HG03521 (cell line): ENCODE data around the gene FKBP7.
"Not testable (repeated sequence)": the region's sequence is repeated elsewhere in the genome, so short reads cannot be mapped to it uniquely, and the experiment has no call there.

Experiments
- ATAC-seq: cut with Tn5 transposase; IDR thresholded peaks from one replicate; pipeline ENCODE4 v1.9.1; 2021; ENCODE audit warnings: mild to moderate bottlenecking, moderate library complexity; ENCODE audit not compliant: unreplicated experiment

Gene FKBP7

GRCh38 chr2:178491612-178492011 is 13.2 kb upstream of the FKBP7 start:
- no peak for ATAC-seq

GRCh38 chr2:178485356-178485755 is 7.0 kb upstream of the FKBP7 start:
- no peak for ATAC-seq

- ATAC-seq = no peak
These were observed 6.0 kb upstream of the FKBP7 start for GRCh38 chr2:178484245-178485041.

- ATAC-seq = no peak
These were observed 4.0 kb upstream of the FKBP7 start for GRCh38 chr2:178482437-178482836.

GRCh38 chr2:178480227-178481181 is 2.1 kb upstream of the FKBP7 start, which contains the start of gene PLEKHA3:
PLEKHA3 (plus strand) TSS chr2:178480457; CDS start chr2:178480870, 413 bp downstream.
- ATAC-seq = peak; percentile 55

GRCh38 chr2:178479758-178480226 is 1.4 kb upstream of the FKBP7 start:
- ATAC-seq = no peak

GRCh38 chr2:178479275-178479616 is 846 bp upstream of the FKBP7 start:
- ATAC-seq = no peak

GRCh38 chr2:178478130-178478438 is 316 bp downstream of the FKBP7 start:
- ATAC-seq = no peak

- ATAC-seq = no peak
These were observed 814 bp downstream of the FKBP7 start for GRCh38 chr2:178477443-178478129.

- no peak for ATAC-seq
These were observed 1.9 kb downstream of the FKBP7 start for GRCh38 chr2:178476477-178476876.

- ATAC-seq = no peak
These were observed 3.8 kb downstream of the FKBP7 start for GRCh38 chr2:178474560-178474959.

GRCh38 chr2:178473931-178474330 is 4.5 kb downstream of the FKBP7 start:
- ATAC-seq = no peak

GRCh38 chr2:178473373-178473772 is 5.0 kb downstream of the FKBP7 start:
- no peak for ATAC-seq

GRCh38 chr2:178471313-178471712 is 7.1 kb downstream of the FKBP7 start:
- ATAC-seq = not testable (repeated sequence)

GRCh38 chr2:178469219-178469849 is 9.1 kb downstream of the FKBP7 start:
- ATAC-seq = no peak

GRCh38 chr2:178457390-178457886 is 21.0 kb downstream of the FKBP7 start:
- no peak for ATAC-seq

GRCh38 chr2:178455947-178456346 is 22.5 kb downstream of the FKBP7 start:
- no peak for ATAC-seq

- no peak for ATAC-seq
These were observed 25.5 kb downstream of the FKBP7 start for GRCh38 chr2:178452870-178453269.

- no peak for ATAC-seq
These were observed 26.1 kb downstream of the FKBP7 start for GRCh38 chr2:178452334-178452733.

GRCh38 chr2:178450774-178451525 is 27.4 kb downstream of the FKBP7 start, which contains the start of the genes PJVK and PRKRA:
PJVK (plus strand) TSS chr2:178451378; CDS start chr2:178453410, 2,032 bp downstream.
PRKRA (minus strand) TSS chr2:178451175; CDS start chr2:178451030, 145 bp downstream.
- peak; percentile 81 for ATAC-seq
